ENCODE data around the gene ECHS1. TPM values are rescaled to one million over a fixed set of nuclear protein-coding genes. Genes with fewer than 3 reads are reported as not detected.

ECHS1 gene
- total RNA-seq, 4 donors from 2014 or later: 96.7 to 123 (median 106) TPM

Small RNA genes lying within 50 kb of the gene (microRNA-seq; reads per million reads assigned to microRNA genes)
- gene MIR3944 (ENCODE audit: borderline replicate concordance in 2 of 2): 0 reads per million in 2 donors

Other genes starting within 250 kb of the ECHS1 start
- under 1 TPM in 2 of 4 donors, not detected in 2; 0.04 to 0.13 TPM for gene KNDC1, start 213.1 kb downstream of the ECHS1 start, total RNA-seq
- not detected for gene UTF1, start 143.1 kb downstream of the ECHS1 start, total RNA-seq
- gene VENTX, start 135.5 kb downstream of the ECHS1 start, total RNA-seq: 1 to 10 TPM in 1 of 4 donors, under 1 TPM in 3; 0.13 to 1.3 (median 0.34) TPM
- 1 to 10 TPM in 3 of 4 donors, under 1 TPM in 1; 0.90 to 2.1 (median 1.2) TPM for gene ADAM8, start 96.5 kb downstream of the ECHS1 start, total RNA-seq
- 10 to 100 TPM; 21.5 to 43.8 (median 36.5) TPM for gene TUBGCP2, start 64.5 kb downstream of the ECHS1 start, total RNA-seq
- 10 to 100 TPM; 25.0 to 49.5 (median 41.9) TPM for gene ZNF511, start 64.4 kb downstream of the ECHS1 start, total RNA-seq
- gene CALY, start 36.5 kb downstream of the ECHS1 start, total RNA-seq: not detected
- gene PRAP1, start 26.0 kb downstream of the ECHS1 start, total RNA-seq: 1 to 10 TPM in 2 of 4 donors, under 1 TPM in 1, not detected in 1; 0.59 to 1.4 (median 1.1) TPM
- gene FUOM, start 15.3 kb downstream of the ECHS1 start, total RNA-seq: 1 to 10 TPM; 3.2 to 8.9 (median 5.6) TPM
- gene PAOX, start 5.9 kb upstream of the ECHS1 start, total RNA-seq: 1 to 10 TPM; 4.9 to 7.7 (median 6.7) TPM
- 10 to 100 TPM; 12.2 to 23.9 (median 14.1) TPM for gene MTG1, start 20.8 kb upstream of the ECHS1 start, total RNA-seq
- gene SPRN, start 51.3 kb upstream of the ECHS1 start, total RNA-seq: not detected
- gene SCART1, start 80.6 kb upstream of the ECHS1 start, total RNA-seq: 1 to 10 TPM in 2 of 4 donors, under 1 TPM in 2; 0.11 to 1.4 (median 0.71) TPM
- 10 to 100 TPM in 1 of 4 donors, 1 to 10 TPM in 2, under 1 TPM in 1; 0.97 to 14.0 (median 4.4) TPM for gene CYP2E1, start 154.0 kb upstream of the ECHS1 start, total RNA-seq
- under 1 TPM in 1 of 4 donors, not detected in 3; 0.32 TPM for gene SYCE1, start 192.2 kb upstream of the ECHS1 start, total RNA-seq

Measured in gastrocnemius medialis (tissue), 4 donors.